GM06990 (cell line): ENCODE measurements around the gene MYH3.

Experiments
- DNase-seq: peaks from one replicate; pipeline ENCODE4 v3.0.0-alpha.2; 2011; ENCODE audit not compliant: insufficient read length; ENCODE audit errors: extremely low read depth
- H3K27me3 ChIP-seq: replicated peaks from 2 replicates; pipeline ENCODE4 v1.6.0; 2011; ENCODE audit warnings: low read length; ENCODE audit not compliant: control insufficient read depth, insufficient read depth
- H3K36me3 ChIP-seq: 2 replicates; pipeline ENCODE4 v1.5.1; 2011; ENCODE audit warnings: low read length; ENCODE audit not compliant: control insufficient read depth, insufficient read depth
- H3K4me3 ChIP-seq: replicated peaks from 2 replicates; pipeline ENCODE4 v1.5.1; 2011; ENCODE audit warnings: low read depth, mild to moderate bottlenecking, control low read depth, low read length
- TF ChIP-seq, protein P1 (sequence below): IDR thresholded peaks from 2 replicates; pipeline ENCODE4 v1.5.1; 2011; ENCODE audit warnings: low read length, control low read depth, mild to moderate bottlenecking, inconsistent platforms; ENCODE audit not compliant: insufficient read depth, poor library complexity, severe bottlenecking

The MYH3 gene

GRCh38 chr17:10612957-10613744 lies 44.0 kb downstream of the MYH3 start:
- Histone ChIP-seq H3K27me3 (no peaks in the 10 kb centered on the region), H3K4me3 (no peak overlapping the region), H3K36me3 (no peaks in the 10 kb centered on the region)
- DNase-seq, result no peak
- TF ChIP-seq, protein P1, sequence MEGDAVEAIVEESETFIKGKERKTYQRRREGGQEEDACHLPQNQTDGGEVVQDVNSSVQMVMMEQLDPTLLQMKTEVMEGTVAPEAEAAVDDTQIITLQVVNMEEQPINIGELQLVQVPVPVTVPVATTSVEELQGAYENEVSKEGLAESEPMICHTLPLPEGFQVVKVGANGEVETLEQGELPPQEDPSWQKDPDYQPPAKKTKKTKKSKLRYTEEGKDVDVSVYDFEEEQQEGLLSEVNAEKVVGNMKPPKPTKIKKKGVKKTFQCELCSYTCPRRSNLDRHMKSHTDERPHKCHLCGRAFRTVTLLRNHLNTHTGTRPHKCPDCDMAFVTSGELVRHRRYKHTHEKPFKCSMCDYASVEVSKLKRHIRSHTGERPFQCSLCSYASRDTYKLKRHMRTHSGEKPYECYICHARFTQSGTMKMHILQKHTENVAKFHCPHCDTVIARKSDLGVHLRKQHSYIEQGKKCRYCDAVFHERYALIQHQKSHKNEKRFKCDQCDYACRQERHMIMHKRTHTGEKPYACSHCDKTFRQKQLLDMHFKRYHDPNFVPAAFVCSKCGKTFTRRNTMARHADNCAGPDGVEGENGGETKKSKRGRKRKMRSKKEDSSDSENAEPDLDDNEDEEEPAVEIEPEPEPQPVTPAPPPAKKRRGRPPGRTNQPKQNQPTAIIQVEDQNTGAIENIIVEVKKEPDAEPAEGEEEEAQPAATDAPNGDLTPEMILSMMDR, result no peak

DNA sequence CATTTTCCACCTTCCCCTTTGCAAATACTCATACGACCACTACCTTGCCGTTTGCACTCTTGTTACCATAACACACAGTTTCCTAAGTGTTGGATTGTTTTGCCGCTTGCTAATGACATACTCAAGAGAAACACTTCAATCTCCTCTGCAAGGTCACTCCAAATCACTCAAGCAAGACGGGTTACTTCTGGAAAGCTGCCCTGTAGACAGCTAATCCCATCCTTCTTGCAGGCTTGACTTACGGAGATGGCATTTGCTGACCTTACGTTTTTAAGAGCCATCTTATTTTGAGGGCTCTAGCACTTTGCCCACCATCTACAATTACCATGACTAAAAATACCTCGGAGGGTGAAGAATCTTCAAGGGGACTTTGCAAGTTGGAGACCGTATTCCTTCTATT lies 46.2 kb downstream of the MYH3 start:
- Histone ChIP-seq H3K27me3 (no peaks in the 10 kb centered on the region), H3K36me3 (no peaks in the 10 kb centered on the region), H3K4me3 (no peak overlapping the region)
- TF ChIP-seq, protein P1, result no peak
- no peak for DNase-seq

DNA sequence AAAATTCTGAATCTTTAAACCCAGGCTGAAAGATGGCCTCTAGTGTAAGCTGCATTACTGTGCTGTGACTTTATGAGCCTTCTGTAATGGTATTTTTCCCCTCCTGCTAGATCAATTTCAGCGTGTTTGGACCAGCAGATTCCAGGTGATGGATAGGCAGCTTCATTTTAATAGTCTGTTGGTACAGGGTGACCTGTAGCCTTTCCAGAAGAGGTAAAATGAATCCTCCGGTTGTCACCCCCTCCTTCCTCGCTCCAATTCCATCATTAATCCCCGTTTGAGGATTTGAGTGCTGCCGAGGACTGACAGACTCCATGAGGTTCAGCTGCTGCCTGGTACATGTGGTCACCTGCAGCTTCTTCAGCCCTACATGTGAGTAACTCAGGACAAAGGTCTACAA lies 48.9 kb downstream of the MYH3 start:
- TF ChIP-seq, protein P1, result no peak
- H3K4me3 ChIP-seq, result no peak overlapping the region

DNA sequence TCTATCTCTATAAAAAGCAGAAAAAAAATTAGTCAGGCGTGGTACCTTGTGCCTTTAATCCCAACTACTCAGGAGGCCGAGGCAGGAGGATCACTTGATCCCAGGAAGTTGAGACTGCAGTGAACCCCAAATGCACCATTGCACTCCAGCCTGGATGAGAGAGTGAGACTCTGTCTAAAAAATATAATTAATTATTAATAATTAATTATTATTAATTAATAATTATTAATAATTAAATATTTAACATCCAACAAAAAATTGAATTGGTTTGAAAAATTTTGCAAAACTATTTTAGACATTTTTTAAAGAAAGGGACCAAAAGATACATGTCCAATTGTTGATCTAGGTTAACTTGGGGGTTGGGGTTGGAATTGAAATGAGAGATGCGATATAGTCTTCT lies 51.0 kb downstream of the MYH3 start:
- Histone ChIP-seq H3K4me3 (no peak overlapping the region), H3K36me3 (no peaks in the 10 kb centered on the region), H3K27me3 (no peaks in the 10 kb centered on the region)
- DNase-seq, result no peak
- TF ChIP-seq, protein P1, result no peak

More for the DNA sequence above, 48.9 kb downstream of the MYH3 start:
- no peaks in the 10 kb centered on the region for H3K27me3 ChIP-seq
- no peak for DNase-seq
- no peaks in the 10 kb centered on the region for H3K36me3 ChIP-seq

DNA sequence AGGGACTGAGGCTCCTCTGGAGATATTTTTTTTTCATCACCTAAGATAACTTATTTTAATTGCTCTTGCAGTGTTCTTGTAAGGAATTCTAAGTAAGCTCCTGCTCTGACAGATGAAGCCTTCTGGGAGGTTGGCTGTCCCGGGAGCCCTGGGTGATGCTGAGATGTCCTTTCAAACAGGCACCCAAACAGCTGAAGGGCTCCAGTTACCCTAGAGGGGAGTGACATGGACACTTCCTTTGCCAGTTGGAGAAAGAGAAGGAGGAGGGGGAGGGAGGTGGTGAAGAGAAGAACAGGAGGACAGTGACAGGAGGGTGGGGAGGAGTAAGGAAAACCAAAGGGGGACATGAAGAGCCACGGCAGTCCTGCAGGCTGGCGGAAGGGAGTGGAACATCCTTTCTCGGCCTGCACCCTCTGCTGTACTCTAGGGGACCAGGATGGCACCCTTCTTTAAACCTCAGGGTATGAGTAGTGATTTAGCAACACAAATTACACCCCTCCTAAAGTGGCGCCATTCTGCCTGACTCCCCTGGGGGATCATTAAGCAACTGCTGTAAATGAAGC lies 51.8 kb downstream of the MYH3 start:
- no peak for DNase-seq

More for the DNA sequence above, 51.8 kb downstream of the MYH3 start:
- Histone ChIP-seq H3K36me3 (no peaks in the 10 kb centered on the region), H3K27me3 (no peaks in the 10 kb centered on the region), H3K4me3 (no peak overlapping the region)
- TF ChIP-seq, protein P1, result no peak
